ENCODE measurements around the gene TAF11L3.
"Not testable (repeated sequence)": the region's sequence is repeated elsewhere in the genome, so short reads cannot be mapped to it uniquely, and the experiment has no call there.

Gene TAF11L3

DNA sequence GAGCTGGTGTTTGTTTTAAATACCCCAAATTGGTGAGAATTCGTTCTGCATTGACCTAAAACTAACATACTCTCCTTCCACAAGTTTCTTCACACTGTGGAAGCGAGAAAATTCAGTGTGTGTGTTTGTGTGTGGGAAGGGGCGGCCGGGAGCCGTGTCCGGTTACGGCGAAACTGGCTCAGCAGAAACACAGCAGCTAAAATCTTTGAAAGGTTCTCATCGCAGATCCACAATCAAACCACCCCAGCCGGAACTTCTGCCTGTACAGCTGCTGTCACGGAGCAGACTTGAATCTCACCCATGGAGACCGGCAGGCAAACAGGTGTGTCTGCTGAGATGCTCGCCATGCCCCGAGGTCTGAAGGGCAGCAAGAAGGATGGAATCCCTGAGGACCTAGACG is at the start of gene TAF11L3:
Gene TAF11L3, plus strand, starts transcription at position 301 of the 400 bp plus-strand sequence.
- not testable (repeated sequence) for DNase-seq (ENCODE audit: low spot score)

DNA sequence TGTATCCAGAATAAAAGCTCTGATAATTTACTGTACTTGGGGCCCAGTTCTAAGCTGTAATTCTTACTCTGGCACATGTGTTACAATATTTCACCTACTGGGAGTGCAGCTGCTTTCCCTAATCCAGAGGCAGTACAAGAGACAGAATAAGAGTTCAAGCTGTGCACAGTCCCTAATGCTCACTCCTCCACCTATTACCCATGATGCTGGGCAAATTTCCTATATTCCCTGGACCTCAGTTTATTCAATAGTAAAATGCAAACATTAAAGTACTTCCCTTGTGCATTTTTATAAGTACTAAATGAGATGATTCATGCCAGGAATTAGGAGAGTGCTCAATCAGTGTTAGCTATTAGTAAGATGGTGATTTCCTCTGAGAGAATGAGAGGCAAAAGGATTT is 48.1 kb upstream of the TAF11L3 start:
- DNase-seq (ENCODE audit: low spot score), result no peak

DNA sequence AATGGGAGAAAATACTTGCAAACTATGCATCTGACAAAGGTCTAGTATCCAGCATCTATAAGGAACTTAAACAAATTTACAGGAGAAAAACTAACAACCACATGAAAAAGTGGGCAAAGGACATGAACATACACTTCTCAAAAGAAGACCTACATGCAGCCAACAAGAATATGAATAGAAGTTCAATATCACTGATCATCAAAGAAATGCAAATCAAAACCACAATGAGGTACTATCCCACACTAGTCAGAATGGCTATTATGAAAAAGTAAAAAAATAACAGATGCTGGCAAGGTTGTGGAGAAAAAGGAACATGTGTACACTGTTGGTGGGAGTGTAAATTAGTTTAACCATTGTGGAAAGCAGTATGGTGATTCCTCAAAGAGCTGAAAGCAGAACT is 43.1 kb upstream of the TAF11L3 start:
- not testable (repeated sequence) for DNase-seq (ENCODE audit: low spot score)

DNA sequence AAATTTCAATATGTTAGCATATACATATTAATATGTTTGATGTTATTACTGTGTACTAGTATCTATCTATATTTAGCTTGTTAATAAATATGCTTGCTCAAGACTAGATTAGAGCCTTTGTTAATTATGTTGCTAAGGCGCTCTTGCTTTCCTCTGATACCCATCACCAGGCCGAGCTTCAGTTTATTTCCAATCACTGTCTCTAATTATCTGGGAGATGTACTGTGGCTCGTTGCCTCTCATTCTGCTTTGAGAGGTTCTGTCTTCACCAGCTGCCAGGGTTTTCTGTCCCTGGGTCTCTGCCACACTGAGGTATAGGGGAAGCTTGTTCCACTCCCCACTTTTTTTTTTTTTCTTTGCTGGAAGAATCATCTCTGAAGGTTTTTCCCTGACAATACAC is 41.1 kb upstream of the TAF11L3 start:
- no peak for DNase-seq (ENCODE audit: low spot score)

DNA sequence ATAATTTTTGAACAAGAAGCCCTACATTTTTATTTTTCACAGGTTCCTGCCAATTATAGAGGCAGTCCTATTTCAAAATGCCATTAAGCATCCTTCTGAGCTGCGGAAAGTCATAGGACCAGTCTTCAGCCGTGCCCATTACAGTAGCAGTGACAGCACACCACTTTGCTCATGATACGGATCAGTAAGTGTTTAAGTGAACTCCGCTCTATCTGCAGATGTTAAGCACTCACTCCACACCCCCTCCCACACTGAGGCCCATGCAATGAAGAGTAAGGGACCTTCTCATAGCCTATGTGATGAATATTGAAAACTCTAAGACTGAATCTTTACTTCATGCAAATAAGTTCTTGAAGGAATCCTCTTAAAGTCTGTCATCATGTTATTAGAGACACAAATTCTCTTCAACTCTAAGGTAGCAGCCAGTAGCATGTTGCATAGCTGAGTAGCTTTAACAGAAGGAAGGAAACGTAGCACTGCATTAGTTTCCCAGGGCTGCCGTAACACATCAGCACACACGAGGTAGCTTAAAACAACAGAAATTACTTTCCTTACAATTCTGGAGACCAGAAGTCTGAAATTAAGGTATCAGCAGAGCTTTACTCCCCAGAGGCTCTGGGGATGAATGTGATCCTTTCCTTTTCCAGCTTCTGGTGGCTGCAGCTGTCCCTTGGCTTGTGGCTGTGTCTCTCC is 40.4 kb upstream of the TAF11L3 start:
- no peak for DNase-seq (ENCODE audit: low spot score)

DNA sequence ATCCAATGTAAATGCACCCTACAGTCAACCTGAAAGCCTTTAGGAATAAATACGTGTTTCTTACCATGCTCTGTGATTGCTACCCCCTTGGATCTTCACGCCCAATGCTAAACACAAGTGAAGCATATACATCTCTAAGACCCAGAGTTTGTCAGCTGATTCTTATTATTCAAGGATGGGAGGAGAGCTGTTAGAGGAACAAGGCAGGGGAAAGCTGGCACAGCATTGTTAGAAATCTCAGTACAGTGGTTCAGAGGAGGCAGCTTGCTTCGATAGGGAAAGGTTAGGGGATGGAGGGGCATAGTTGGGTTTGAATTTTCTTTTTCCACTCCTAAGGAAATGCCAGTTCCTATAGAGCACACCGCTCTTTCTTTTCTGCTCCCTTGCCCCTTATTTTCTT is 36.8 kb upstream of the TAF11L3 start:
- DNase-seq (ENCODE audit: low spot score), result no peak

DNA sequence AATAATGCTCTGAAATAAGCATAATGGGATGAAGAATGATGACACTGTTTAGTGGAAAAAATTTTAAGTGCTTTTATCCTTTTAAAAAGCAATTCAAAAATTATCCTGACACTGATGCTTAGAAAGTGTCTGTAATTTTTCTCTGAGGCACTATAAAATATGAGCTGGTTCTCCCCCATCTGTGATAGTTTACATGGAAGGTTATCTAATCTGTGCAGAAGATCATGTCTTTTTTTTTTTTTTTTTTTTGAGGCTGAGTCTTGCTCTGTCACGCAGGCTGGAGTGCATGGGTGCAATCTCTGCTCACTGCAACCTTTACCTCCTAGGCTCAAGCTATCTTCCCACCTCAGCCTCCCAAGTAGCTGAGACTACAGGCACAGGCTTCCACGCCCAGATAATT is 35.4 kb upstream of the TAF11L3 start:
- DNase-seq (ENCODE audit: low spot score), result no peak

DNA sequence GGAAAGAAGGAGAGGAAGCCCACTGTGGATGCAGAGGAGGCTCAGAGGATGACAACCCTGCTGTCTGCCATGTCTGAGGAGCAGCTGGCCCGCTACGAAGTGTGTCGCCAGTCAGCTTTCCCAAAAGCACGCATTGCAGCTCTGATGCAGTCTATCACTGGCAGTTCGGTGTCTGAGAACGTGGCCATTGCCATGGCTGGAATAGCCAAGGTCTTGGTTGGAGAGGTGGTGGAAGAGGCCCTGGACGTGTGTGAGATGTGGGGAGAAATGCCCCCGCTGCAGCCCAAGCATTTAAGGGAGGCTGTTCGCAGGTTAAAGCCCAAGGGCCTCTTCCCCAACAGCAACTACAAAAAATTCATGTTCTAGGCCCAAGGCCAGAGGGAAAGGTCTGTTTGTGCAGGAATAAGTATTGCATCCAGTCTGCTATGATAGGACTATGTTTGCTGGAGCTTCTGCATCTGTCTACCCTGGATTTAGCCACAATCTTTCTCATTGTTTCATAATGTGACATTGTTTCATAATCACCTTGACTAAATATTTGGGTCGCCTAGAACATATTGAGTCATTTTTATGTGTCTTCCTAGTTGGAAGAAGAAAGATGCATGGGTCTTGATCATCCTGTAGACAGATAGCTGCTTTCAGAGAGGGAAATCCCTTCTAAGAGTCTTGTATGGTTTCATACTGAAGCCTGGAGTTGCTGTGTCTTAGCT is 31.5 kb upstream of the TAF11L3 start:
- DNase-seq (ENCODE audit: low spot score), result not testable (repeated sequence)

DNA sequence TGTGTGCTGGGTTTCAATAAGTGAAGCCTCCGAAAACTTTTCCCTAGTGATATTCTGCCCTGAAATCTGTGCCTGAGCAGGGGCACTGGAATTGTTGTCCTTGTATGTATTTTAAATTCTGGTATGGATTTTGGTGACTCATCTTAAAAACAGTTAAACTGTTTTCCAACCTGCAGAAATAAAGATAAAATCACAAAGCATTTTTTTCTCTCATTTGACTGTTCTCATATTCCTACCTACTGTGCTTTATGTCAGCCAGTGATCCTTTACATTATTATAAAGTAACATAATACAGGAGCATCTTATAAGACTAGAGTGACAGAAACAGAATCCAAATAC is 31.0 kb upstream of the TAF11L3 start:
- no peak for DNase-seq (ENCODE audit: low spot score)

DNA sequence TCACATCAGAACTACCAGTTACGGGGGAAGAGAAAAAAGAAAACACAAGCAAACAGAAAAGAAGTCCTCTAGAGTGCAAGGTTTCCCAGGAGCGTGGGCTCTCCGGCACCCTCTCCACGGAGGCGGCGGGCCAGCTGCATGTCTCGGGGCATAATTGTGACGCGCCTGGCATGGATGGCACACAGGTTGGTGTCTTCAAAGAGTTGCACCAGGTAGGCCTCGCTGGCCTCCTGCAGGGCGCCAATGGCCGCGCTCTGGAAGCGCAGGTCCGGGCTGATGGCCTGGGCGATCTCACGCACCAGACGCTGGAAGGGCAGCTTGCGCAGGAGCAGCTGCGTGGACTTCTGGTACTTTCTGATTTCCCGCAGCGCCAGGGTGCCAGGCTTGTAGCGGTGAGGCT is 26.9 kb upstream of the TAF11L3 start:
- not testable (repeated sequence) for DNase-seq (ENCODE audit: low spot score)

DNA sequence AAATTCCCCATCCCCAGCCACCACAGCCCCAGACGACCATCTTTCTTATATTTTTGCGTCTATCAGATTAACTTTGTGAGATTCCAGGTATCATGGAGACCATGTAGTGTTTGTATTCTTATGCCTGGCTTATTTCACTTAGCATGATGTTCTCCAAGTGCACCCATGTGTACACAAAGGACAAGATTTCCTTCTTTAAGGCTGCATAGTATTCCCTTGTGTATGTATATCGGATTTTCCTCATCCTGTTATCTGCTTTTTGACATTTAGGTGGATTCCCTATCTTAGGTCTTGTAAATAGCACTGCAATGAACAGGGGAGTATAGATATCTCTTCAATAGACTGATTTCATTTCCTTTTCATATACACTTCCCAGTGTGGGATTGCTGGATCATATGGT is 25.4 kb upstream of the TAF11L3 start:
- DNase-seq (ENCODE audit: low spot score), result no peak

DNA sequence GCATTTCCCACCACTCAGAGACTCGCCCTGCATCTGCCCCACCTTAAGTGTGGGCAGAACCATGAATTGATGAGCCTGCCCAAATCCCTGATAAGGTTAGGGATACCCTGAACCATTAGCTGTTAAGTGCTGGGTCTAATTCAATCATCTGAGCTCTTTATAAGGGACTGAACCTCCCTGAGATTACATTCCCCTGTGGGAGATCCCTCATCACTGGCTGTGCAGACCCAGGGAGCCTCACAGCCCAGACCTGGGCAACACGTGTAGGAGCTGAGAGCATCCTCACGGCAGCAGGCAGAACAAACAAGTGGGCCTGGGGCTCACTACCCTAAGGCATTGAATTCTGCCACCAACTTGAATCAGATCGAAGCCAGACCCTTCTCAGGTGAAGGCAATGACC is 20.7 kb upstream of the TAF11L3 start:
- no peak for DNase-seq (ENCODE audit: low spot score)

DNA sequence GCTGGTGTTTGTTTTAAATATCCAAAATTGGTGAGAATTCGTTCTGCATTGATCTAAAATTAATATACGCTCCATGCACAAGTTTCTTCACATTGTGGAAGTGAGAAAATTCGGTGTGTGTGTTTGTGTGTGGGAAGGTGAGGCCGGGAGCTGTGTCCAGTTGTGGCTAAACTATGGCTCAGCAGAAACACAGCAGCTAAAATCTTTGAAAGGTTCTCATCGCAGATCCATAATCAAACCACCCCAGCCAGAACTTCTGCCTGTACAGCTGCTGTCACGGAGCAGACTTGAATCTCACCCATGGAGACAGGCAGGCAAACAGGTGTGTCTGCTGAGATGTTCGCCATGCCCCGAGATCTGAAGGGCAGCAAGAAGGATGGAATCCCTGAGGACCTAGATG is 20.2 kb upstream of the TAF11L3 start, which contains the start of gene TAF11L2:
Gene TAF11L2, plus strand, starts transcription at position 301 of the 400 bp plus-strand sequence.
- not testable (repeated sequence) for DNase-seq (ENCODE audit: low spot score)

DNA sequence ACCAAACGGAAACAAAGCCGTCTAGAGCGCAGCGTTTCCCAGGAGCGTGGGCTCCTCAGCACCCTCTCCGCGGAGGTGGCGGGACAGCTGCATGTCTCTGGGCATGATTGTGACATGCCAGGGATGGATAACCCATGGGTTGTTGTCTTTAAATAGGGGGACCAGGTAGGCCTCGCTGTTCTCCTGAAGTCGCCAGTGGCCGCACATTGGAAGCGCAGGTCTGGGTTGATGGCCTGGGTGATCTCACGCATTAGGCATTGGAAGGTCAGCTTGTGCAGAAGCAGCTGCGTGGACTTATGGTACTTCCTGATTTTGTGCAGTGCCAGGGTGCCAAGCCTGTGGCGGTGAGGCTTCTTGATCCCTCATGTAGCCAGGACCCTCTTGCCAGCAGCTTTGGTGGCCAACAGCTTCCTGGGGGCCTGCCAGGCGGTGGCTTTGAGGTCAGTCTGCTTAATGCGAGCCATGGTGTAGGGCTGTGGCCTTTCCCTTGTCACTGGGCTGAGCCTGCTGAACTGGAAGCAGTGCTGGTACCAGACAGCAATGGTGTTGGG is 6.3 kb upstream of the TAF11L3 start:
- no peak for DNase-seq (ENCODE audit: low spot score)

DNA sequence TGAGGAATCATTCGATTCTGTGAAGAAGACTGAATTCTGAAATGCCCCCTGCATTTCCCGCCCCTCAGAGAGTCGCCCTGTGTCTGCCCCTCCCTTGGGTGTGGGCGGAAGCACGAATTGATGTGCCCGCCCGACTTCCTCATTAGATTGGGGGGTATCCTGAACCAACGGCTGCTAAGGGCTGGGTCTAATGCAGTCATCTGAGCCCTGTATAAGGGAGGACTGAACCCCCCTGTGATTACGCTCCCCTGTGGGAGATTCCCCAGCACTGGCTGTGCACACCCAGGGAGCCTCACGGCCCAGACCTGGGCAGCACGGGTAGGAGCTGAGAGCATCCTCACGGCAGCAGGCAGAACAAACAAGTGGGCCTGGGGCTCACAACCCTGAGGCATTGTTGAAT is 641 bp upstream of the TAF11L3 start:
- not testable (repeated sequence) for DNase-seq (ENCODE audit: low spot score)

DNA sequence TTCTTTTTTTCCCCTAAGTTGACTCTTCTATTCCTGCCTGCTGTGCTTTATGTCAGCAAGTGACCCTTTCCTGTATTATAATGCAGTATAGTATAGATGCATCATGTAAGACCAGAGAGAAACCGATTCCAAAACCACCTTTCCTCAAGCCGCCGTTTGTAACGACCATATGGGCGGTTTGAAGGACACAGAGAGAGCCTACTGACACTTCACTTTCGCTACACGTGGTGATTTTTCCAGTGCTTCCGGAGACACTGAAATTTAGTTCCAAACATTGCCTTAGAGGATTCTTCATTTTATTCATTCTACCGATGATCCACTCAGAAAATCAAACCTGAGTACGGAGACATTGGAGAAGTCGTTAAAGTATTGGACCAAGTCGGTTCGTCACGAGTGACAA is 1.3 kb downstream of the TAF11L3 start:
- DNase-seq (ENCODE audit: low spot score), result not testable (repeated sequence)

DNA sequence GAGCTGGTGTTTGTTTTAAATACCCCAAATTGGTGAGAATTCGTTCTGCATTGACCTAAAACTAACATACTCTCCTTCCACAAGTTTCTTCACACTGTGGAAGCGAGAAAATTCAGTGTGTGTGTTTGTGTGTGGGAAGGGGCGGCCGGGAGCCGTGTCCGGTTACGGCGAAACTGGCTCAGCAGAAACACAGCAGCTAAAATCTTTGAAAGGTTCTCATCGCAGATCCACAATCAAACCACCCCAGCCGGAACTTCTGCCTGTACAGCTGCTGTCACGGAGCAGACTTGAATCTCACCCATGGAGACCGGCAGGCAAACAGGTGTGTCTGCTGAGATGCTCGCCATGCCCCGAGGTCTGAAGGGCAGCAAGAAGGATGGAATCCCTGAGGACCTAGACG is 3.3 kb downstream of the TAF11L3 start, which contains the start of gene TAF11L4:
Gene TAF11L4, plus strand, starts transcription at position 301 of the 400 bp plus-strand sequence.
- not testable (repeated sequence) for DNase-seq (ENCODE audit: low spot score)

DNA sequence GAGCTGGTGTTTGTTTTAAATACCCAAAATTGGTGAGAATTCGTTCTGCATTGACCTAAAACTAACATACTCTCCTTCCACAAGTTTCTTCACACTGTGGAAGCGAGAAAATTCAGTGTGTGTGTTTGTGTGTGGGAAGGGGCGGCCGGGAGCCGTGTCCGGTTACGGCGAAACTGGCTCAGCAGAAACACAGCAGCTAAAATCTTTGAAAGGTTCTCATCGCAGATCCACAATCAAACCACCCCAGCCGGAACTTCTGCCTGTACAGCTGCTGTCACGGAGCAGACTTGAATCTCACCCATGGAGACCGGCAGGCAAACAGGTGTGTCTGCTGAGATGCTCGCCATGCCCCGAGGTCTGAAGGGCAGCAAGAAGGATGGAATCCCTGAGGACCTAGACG is 6.8 kb downstream of the TAF11L3 start, which contains the start of gene TAF11L5:
Gene TAF11L5, plus strand, starts transcription at position 301 of the 400 bp plus-strand sequence.
- DNase-seq (ENCODE audit: low spot score), result not testable (repeated sequence)

DNA sequence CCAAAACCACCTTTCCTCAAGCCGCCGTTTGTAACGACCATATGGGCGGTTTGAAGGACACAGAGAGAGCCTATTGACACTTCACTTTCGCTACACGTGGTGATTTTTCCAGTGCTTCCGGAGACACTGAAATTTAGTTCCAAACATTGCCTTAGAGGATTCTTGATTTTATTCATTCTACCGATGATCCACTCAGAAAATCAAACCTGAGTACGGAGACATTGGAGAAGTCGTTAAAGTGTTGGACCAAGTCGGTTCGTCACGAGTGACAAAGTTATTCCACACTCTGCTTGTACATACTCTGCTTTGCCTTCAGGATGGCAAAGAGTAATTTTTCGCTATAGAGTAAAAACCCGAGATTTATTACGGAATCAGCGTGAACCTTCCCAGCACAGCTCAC is 8.3 kb downstream of the TAF11L3 start:
- DNase-seq (ENCODE audit: low spot score), result not testable (repeated sequence)

DNA sequence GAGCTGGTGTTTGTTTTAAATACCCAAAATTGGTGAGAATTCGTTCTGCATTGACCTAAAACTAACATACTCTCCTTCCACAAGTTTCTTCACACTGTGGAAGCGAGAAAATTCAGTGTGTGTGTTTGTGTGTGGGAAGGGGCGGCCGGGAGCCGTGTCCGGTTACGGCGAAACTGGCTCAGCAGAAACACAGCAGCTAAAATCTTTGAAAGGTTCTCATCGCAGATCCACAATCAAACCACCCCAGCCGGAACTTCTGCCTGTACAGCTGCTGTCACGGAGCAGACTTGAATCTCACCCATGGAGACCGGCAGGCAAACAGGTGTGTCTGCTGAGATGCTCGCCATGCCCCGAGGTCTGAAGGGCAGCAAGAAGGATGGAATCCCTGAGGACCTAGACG is 10.2 kb downstream of the TAF11L3 start, which contains the start of gene TAF11L6:
Gene TAF11L6, plus strand, starts transcription at position 301 of the 400 bp plus-strand sequence.
- DNase-seq (ENCODE audit: low spot score), result not testable (repeated sequence)

Measured in D341Med (cell line).